DMS114 treated with DMSO at 0.1 percent for 48 hours (cell line): ENCODE data around the gene TSPY9.
"Not testable (repeated sequence)": the region's sequence is repeated elsewhere in the genome, so short reads cannot be mapped to it uniquely, and the experiment has no call there.

Experiments used
- DNase-seq: peaks from one replicate; lab custom pipeline; 2025; ENCODE audit not compliant: unreplicated experiment; lab: John Stamatoyannopoulos, UW

Gene TSPY9, protein sequence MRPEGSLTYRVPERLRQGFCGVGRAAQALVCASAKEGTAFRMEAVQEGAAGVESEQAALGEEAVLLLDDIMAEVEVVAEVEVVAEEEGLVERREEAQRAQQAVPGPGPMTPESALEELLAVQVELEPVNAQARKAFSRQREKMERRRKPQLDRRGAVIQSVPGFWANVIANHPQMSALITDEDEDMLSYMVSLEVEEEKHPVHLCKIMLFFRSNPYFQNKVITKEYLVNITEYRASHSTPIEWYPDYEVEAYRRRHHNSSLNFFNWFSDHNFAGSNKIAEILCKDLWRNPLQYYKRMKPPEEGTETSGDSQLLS

DNA sequence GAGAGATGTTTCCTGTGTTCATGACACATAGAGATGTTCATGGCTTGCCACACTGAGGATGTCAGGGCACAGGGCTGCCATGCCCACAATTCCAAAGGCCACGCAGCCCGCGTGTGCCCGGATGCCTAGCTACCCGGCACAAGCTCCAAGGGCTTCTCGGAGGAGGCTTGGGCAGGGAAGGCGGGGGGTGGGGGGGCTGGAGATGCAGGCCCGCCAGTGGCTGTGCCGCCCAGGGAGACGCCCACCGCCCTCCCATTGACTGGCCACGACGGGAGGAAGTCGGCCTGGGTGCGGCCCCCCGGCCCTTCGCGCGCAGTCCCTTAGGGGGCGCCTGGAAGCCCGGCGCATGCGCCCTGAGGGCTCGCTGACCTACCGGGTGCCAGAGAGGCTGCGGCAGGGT, at the start of gene TSPY9:
Gene TSPY9, plus strand, starts transcription at position 301 of the 400 bp plus-strand sequence. Its CDS starts 46 bp downstream, at position 347.
- DNase-seq: not testable (repeated sequence)

DNA sequence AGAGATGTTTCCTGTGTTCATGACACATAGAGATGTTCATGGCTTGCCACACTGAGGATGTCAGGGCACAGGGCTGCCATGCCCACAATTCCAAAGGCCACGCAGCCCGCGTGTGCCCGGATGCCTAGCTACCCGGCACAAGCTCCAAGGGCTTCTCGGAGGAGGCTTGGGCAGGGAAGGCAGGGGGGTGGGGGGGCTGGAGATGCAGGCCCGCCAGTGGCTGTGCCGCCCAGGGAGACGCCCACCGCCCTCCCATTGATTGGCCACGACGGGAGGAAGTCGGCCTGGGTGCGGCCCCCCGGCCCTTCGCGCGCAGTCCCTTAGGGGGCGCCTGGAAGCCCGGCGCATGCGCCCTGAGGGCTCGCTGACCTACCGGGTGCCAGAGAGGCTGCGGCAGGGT, 20.4 kb upstream of the TSPY9 start, which contains the start of gene TSPY1:
Gene TSPY1, plus strand, starts transcription at position 301 of the 400 bp plus-strand sequence. Its CDS starts 46 bp downstream, at position 347.
- not testable (repeated sequence) for DNase-seq

DNA sequence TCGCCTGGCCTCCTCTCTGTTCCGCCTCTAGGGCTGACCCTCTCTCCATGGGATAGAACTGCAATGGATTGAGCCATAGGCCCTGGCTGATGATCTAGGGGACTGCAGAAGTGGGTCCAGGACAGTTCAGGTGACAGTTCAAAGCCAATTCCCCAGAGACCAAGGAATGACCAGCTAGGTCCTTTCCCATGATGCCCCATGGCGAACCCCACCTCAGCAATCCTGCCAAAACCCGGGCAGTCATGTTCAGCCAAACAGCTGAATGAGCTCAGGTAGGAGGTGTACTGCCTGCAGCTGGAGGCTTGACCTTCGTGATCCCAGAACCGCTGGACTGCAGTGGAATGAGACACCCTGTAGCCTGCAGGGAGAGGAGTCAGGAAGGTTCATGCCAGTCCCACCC, 17.3 kb downstream of the TSPY9 start:
- not testable (repeated sequence) for DNase-seq

DNA sequence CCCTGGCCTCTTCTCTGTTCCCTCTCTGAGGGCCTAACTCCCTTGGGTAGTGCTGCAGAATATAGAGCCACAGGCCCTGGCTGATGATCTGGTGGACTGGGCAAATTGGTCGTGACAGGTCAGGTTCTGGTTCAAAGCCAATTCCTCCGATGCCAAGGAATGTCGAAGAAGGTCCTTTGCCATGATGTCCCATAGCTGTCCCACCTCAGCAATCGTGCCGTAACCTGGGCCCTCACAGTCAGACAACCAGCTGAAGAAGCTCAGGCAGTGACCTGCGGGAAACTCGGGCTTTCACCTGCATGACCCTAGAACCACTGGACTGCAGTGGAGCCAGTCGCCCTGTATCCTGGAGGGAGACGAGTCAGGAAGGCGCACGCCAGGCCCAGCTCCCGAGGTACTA, 29.2 kb downstream of the TSPY9 start:
- not testable (repeated sequence) for DNase-seq

DNA sequence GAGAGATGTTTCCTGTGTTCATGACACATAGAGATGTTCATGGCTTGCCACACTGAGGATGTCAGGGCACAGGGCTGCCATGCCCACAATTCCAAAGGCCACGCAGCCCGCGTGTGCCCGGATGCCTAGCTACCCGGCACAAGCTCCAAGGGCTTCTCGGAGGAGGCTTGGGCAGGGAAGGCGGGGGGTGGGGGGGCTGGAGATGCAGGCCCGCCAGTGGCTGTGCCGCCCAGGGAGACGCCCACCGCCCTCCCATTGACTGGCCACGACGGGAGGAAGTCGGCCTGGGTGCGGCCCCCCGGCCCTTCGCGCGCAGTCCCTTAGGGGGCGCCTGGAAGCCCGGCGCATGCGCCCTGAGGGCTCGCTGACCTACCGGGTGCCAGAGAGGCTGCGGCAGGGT, 40.5 kb downstream of the TSPY9 start, which contains the start of gene TSPY10:
Gene TSPY10, plus strand, starts transcription at position 301 of the 400 bp plus-strand sequence. Its CDS starts 46 bp downstream, at position 347.
- DNase-seq: not testable (repeated sequence)
